GM18517 (cell line): ENCODE measurements around the gene PRPS1.
"Not testable (repeated sequence)": the region's sequence is repeated elsewhere in the genome, so short reads cannot be mapped to it uniquely, and the experiment has no call there.

Experiments
- ATAC-seq: cut with Tn5 transposase; IDR thresholded peaks from one replicate; pipeline ENCODE4 v1.9.1; 2021; ENCODE audit warnings: mild to moderate bottlenecking, moderate library complexity; ENCODE audit not compliant: unreplicated experiment

Gene PRPS1

GRCh38 chrX:107673933-107674479 lies 45.7 kb downstream of the PRPS1 start:
- peak; percentile 91 for ATAC-seq

- ATAC-seq = peak; percentile 15
Observed at GRCh38 chrX:107674480-107675364, 46.4 kb downstream of the PRPS1 start.

- no peak for ATAC-seq
Observed at GRCh38 chrX:107675365-107675654, 47.0 kb downstream of the PRPS1 start.

GRCh38 chrX:107675823-107676555 lies 47.7 kb downstream of the PRPS1 start:
- no peak for ATAC-seq

- no peak for ATAC-seq
Observed at GRCh38 chrX:107676559-107677378, 48.5 kb downstream of the PRPS1 start.

- no peak for ATAC-seq
Observed at GRCh38 chrX:107677501-107677901, 49.2 kb downstream of the PRPS1 start.

GRCh38 chrX:107677909-107678308 lies 49.6 kb downstream of the PRPS1 start:
- no peak for ATAC-seq

GRCh38 chrX:107678957-107679740 lies 50.8 kb downstream of the PRPS1 start:
- no peak for ATAC-seq

GRCh38 chrX:107682256-107682655 lies 53.9 kb downstream of the PRPS1 start:
- no peak for ATAC-seq

- ATAC-seq = no peak
Observed at GRCh38 chrX:107683124-107683895, 55.0 kb downstream of the PRPS1 start.

- ATAC-seq = no peak
Observed at GRCh38 chrX:107683931-107684330, 55.6 kb downstream of the PRPS1 start.

- no peak for ATAC-seq
Observed at GRCh38 chrX:107684956-107685385, 56.7 kb downstream of the PRPS1 start.

GRCh38 chrX:107685586-107685985 lies 57.3 kb downstream of the PRPS1 start:
- not testable (repeated sequence) for ATAC-seq

- no peak for ATAC-seq
Observed at GRCh38 chrX:107686026-107686425, 57.7 kb downstream of the PRPS1 start.

GRCh38 chrX:107686792-107687191 lies 58.5 kb downstream of the PRPS1 start:
- ATAC-seq = no peak

- ATAC-seq = no peak
Observed at GRCh38 chrX:107687445-107687844, 59.1 kb downstream of the PRPS1 start.

GRCh38 chrX:107691024-107691448 lies 62.7 kb downstream of the PRPS1 start:
- no peak for ATAC-seq

GRCh38 chrX:107699616-107700015 lies 71.3 kb downstream of the PRPS1 start:
- ATAC-seq = no peak

- ATAC-seq = no peak
Observed at GRCh38 chrX:107700317-107700774, 72.0 kb downstream of the PRPS1 start.
